Omental fat pad (tissue), 4 donors: ENCODE data around the gene ZNF621. TPM values are rescaled to one million over a fixed set of nuclear protein-coding genes. Genes with fewer than 3 reads are reported as not detected.

Source experiments
- ATAC-seq: fragments of 150-250 bp; one replicate; pipeline ENCODE4 v1.9.1; 2016; ENCODE audit warnings: mild to moderate bottlenecking, moderate library complexity; ENCODE audit not compliant: low FRiP score
- DNase-seq: peaks from one replicate; pipeline ENCODE4 v3.0.0-alpha.2; 2019; ENCODE audit warnings: low spot score
- total RNA-seq, 4 donors: library from RNA; depleted of rRNA; stranded (reverse); fragments of >200 nt; gene quantifications; one replicate each; pipeline ENCODE4 v1.1.0, GENCODE V29; 2016
- TF ChIP-seq, protein P1 (sequence below), 3 donors: fragments of 450-650 bp; IDR thresholded peaks; one replicate each; pipeline ENCODE4 v1.5.1; 2016 to 2017; ENCODE audit warnings: antibody characterized with exemption in 3 of 3, mild to moderate bottlenecking in 3 of 3, moderate library complexity in 2 of 3

The ZNF621 gene
- total RNA-seq, 4 donors from 2014 or later: 12.2 to 26.8 (median 16.4) TPM

DNA sequence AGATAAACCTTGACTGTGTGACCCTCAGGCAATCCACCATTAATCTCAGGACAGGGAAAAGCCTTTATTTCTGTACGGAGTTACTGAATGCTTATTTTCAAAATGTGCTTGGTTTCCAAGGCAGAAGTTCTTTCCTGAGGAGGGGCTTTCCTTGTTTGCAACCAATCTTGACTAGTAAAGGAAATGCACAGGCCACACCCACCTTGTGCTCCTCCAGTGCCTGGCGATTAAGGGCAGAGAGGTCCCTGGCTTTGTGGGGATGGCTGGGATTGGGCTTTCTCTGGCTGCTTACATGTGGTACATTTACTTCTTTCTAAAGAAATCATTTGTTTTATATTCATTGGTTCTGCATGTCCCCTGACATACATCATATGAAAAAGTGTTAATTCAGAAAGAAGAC lies 47.8 kb downstream of the ZNF621 start:
- TF ChIP-seq, protein P1, sequence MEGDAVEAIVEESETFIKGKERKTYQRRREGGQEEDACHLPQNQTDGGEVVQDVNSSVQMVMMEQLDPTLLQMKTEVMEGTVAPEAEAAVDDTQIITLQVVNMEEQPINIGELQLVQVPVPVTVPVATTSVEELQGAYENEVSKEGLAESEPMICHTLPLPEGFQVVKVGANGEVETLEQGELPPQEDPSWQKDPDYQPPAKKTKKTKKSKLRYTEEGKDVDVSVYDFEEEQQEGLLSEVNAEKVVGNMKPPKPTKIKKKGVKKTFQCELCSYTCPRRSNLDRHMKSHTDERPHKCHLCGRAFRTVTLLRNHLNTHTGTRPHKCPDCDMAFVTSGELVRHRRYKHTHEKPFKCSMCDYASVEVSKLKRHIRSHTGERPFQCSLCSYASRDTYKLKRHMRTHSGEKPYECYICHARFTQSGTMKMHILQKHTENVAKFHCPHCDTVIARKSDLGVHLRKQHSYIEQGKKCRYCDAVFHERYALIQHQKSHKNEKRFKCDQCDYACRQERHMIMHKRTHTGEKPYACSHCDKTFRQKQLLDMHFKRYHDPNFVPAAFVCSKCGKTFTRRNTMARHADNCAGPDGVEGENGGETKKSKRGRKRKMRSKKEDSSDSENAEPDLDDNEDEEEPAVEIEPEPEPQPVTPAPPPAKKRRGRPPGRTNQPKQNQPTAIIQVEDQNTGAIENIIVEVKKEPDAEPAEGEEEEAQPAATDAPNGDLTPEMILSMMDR (IDR thresholded peaks at IDR 0.05): no peak
- no peak for DNase-seq
- no peak for ATAC-seq

DNA sequence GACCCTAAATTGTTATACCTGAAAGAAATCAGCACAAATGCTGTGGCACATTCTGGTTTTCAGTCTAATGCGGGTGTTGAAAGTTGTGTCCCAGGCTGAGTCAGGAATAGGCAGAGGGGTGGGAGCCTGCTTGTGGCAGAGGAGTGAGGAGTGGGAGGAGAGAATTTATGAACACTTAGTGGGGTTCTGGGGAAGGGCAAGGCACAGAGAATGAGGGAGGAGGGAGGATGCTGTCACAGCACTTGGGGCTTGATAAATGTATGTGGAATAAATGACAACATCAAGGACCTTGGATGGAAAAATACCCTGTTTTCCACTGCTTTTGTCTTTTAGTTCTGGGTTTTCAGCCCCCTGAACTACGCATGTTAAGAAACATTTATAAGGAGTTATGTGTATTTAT lies 49.3 kb downstream of the ZNF621 start:
- TF ChIP-seq, protein P1 (IDR thresholded peaks at IDR 0.05): no peak
- no peak for DNase-seq
- ATAC-seq: no peak

GRCh38 chr3:40574661-40575060 lies 49.9 kb downstream of the ZNF621 start:
- TF ChIP-seq, protein P1 (IDR thresholded peaks at IDR 0.05): no peak

GRCh38 chr3:40576396-40576795 lies 51.6 kb downstream of the ZNF621 start:
- ATAC-seq (no peak), DNase-seq (no peak)
- TF ChIP-seq, protein P1 (IDR thresholded peaks at IDR 0.05): no peak

More at GRCh38 chr3:40574661-40575060, 49.9 kb downstream of the ZNF621 start:
- ATAC-seq (no peak), DNase-seq (no peak)

DNA sequence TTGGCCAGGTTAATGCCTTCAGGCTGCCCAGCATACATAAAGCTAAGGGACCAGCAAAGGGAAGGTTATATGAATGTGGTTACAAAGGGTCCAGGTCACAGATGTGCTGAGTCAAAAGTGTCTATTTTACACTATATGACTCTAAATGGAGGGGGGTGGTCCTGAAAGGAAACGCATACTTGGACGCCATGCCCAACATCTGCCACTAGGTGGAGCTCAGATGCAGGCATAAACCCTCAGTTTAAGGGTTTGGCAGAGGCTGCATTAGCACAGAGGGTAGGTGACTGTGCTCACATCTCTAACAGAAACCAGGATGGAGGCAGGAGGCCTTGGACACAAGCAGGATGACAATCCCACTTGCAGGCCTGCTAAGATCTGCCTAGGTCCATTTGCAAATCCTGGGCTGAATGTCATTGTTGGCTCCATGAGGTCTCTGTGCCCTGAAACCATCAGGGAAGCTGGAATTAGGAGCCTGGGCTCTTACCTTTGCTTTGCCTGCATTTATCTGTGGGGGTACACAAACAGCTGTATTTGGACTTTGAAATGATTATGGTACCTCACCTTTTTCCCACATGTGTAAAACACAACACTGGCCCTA lies 55.8 kb downstream of the ZNF621 start:
- DNase-seq (peak; percentile 56), ATAC-seq (peak; percentile 53)
- TF ChIP-seq, protein P1 (IDR thresholded peaks at IDR 0.05): peak in 2 of 3 donors; percentile 50 to 75

- TF ChIP-seq, protein P1 (IDR thresholded peaks at IDR 0.05): no peak
- ATAC-seq: no peak
- no peak for DNase-seq
Observed at GRCh38 chr3:40581166-40581565, 56.4 kb downstream of the ZNF621 start.

- TF ChIP-seq, protein P1 (IDR thresholded peaks at IDR 0.05): no peak
- no peak for DNase-seq
- ATAC-seq: no peak
Observed at GRCh38 chr3:40582401-40583027, 57.8 kb downstream of the ZNF621 start.
